GM12872 (cell line): Measurements from ENCODE around the gene KRTAP2-2.

Source experiments
- TF ChIP-seq, protein P1 (sequence below): IDR thresholded peaks from 3 replicates; pipeline ENCODE4 v1.5.1; 2011; ENCODE audit warnings: low read depth, mild to moderate bottlenecking, low read length, moderate library complexity; ENCODE audit not compliant: insufficient read depth

KRTAP2-2 gene

DNA sequence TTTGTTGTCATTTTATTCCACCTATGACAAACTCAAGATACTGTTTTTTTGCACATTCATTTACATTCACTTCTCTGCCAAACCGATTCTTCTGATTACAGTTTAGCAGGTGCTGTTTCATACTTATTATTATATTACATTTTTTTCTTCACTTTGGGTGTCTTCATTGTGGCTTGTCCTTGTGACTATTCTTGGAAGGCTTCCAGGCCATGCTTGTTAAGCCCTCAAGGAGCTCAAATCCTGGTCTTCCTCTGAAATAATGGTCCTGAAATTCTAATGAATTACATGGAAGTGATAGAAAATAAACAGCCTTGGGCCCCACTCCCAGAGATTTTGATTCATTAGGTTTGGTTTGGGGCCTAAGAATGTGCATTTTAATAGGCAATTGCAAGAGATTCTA is 9.3 kb upstream of the KRTAP2-2 start:
- TF ChIP-seq, protein P1, sequence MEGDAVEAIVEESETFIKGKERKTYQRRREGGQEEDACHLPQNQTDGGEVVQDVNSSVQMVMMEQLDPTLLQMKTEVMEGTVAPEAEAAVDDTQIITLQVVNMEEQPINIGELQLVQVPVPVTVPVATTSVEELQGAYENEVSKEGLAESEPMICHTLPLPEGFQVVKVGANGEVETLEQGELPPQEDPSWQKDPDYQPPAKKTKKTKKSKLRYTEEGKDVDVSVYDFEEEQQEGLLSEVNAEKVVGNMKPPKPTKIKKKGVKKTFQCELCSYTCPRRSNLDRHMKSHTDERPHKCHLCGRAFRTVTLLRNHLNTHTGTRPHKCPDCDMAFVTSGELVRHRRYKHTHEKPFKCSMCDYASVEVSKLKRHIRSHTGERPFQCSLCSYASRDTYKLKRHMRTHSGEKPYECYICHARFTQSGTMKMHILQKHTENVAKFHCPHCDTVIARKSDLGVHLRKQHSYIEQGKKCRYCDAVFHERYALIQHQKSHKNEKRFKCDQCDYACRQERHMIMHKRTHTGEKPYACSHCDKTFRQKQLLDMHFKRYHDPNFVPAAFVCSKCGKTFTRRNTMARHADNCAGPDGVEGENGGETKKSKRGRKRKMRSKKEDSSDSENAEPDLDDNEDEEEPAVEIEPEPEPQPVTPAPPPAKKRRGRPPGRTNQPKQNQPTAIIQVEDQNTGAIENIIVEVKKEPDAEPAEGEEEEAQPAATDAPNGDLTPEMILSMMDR: no peak

DNA sequence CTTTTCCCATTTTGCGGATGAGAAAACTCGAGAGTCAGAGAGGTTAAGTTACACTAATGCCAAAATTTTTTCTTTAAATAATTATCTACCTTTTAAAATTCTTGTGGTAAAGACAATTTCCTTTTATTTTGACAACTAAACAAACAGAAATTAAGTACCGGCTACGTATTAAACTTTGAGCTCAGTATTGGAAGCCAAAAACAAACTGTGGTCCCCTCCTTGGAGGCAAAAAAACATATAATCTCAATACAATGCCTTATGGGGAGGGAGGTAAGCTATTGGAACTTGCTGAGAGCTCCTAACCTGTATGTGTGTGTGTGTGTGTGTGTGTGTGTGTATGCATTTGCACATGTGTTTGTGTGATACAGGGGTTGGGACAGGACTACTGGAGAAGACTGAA is 8.4 kb upstream of the KRTAP2-2 start:
- TF ChIP-seq, protein P1: no peak

DNA sequence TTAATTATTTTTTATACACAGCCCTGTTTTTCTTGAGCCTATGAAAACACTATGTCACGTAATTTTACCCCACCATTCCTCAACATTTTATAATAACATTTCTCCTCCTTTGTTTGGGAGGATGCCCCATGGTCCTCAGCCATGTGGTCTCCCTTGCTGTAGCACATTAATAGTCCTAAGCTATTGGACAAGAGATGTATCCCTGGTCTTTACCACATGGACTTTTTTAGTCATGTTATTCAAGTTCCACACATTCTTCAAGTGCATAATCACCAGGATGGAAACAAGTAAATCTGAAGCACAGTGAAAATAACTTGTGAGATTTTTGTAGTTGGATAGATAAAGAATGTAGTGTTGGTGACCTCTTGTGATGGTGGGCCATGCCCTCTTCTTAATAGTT is 6.9 kb upstream of the KRTAP2-2 start:
- TF ChIP-seq, protein P1: no peak

DNA sequence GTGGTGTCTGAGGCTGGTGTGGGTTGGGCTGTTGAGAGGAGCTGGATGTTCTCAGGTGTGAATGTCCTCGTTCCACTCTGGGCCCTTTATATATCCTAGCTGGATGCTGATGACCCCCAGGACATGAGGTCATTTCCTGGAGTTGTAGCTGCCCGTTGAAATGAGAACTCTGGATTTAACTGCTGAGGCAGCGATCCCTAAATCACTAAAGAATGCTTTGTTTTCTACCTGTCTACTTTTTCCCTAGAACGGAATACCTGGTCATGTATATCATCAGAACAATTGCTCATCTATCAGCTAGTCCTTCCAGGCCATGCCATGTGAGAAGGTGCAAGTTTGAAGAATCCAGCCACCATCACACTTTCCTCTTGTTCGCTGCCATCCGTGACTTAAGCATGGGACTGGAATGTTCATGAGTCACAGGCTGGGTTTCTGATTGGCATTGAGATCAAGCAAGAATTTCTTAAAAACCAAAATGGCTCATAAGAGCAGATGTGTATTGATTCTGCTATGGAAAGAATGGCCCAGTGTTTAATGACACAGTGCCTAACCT is 5.1 kb upstream of the KRTAP2-2 start, which contains the start of gene KRTAP2-3:
Gene KRTAP2-3 (minus strand): TSS at position 63 of the 553 bp plus-strand sequence. CDS start 64 bp downstream, outside the sequence.
- TF ChIP-seq, protein P1: no peak

DNA sequence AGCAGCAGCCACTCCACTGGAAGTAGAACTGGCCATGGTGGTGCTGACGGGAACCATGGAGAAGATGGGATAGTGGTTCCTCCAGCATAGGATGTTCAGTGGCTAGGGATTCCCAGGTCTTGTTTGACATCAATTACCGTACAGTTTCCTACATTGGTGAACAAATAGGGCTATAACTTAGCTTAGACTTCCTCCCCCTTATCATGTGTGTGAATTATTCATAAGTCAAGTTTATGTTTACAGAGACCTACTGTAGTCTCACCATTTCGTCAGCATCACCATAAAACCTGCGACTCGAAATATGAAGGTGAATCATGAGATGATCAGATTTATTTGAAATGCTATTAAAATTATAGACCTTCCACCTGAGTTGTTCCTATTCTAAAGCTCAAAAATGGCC is 3.7 kb upstream of the KRTAP2-2 start:
- TF ChIP-seq, protein P1: no peak

DNA sequence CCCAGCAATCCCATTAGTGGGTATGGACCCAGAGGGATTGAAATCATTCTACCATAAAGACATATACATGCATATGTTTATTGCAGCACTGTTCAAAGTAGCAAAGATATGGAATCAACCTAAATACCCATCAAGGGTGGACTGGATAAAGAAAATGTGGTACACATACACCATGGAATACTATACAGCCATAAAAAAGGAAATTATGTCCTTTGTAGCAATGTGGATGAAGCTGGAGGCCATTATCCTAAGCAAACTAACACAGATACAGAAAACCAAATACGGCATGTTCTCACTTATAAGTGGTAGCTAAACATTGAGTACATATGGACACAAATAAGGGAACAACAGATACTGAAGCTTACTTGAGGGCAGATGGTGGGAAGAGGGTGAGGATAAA is 2.5 kb upstream of the KRTAP2-2 start:
- TF ChIP-seq, protein P1: no peak

DNA sequence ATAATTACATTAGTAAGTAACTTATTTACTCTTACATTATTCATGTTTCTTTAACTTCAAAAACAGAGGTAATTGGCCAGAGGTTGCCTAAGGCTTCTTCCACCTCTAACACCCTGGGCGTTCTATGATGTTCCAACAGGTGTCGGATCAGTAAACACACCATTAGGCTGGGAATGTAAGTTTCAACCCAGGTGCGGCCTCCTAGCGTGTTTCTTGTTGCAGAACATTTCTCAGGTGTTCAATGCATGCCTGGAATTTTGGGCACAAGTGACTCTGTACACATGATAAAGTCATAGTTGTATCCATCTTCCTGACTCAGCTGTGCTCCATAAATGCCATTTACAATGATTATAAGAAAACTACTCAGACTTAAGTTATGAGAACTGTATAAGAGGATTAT is 1.0 kb downstream of the KRTAP2-2 start:
- TF ChIP-seq, protein P1: no peak
